NCI-H1417 (cell line): Measurements from ENCODE around the gene C12orf42.

Source experiments
- DNase-seq, 3 experiments: peaks; one replicate each; lab custom pipeline; 2025; lab: John Stamatoyannopoulos, UW

Gene C12orf42

DNA sequence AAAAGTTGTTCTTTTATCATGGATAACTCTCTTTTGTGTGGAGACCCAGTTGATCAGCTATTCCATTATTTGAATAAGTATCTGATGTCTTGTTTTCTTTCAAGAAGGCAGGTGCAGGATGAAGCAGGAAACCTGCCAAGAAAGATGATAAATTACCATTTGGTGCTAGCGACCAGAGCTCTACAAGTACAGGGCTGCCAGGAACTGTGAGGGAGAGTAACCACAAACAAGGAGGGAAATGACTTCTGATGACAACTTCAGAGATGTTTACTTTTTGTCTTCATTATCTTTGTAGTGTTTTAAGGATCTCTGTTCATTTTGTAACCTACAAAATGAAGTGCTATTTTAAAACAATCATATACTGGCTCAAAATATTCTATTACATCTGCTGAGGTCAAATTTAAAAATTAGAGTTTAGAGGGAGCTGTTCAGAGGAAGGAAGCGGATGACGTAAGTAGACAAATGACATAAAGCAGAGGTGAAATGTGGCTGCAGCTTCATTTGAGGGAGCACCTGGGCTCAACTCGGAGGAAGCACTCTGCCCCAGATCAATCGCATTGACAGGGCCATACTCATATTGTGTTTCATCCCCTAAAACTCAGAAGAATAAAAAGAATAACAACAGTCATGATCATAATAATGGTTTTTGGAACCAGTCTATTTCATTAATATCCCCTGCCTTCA lies 226.8 kb downstream of the C12orf42 start:
- peak; percentile 90 to 100 (median 98) for DNase-seq

- DNase-seq, result no peak
Observed at GRCh38 chr12:103257763-103258162, 238.0 kb downstream of the C12orf42 start.
